HG03521 (cell line): ENCODE results near the gene POLR1B.
A peak's percentile ranks its signal among the peaks of the same experiment; 100 is the strongest.
"Not testable (repeated sequence)": the region's sequence is repeated elsewhere in the genome, so short reads cannot be mapped to it uniquely, and the experiment has no call there.

ENCODE experiments used
- ATAC-seq: cut with Tn5 transposase; IDR thresholded peaks from one replicate; pipeline ENCODE4 v1.9.1; 2021; ENCODE audit warnings: mild to moderate bottlenecking, moderate library complexity; ENCODE audit not compliant: unreplicated experiment

The POLR1B gene, protein sequence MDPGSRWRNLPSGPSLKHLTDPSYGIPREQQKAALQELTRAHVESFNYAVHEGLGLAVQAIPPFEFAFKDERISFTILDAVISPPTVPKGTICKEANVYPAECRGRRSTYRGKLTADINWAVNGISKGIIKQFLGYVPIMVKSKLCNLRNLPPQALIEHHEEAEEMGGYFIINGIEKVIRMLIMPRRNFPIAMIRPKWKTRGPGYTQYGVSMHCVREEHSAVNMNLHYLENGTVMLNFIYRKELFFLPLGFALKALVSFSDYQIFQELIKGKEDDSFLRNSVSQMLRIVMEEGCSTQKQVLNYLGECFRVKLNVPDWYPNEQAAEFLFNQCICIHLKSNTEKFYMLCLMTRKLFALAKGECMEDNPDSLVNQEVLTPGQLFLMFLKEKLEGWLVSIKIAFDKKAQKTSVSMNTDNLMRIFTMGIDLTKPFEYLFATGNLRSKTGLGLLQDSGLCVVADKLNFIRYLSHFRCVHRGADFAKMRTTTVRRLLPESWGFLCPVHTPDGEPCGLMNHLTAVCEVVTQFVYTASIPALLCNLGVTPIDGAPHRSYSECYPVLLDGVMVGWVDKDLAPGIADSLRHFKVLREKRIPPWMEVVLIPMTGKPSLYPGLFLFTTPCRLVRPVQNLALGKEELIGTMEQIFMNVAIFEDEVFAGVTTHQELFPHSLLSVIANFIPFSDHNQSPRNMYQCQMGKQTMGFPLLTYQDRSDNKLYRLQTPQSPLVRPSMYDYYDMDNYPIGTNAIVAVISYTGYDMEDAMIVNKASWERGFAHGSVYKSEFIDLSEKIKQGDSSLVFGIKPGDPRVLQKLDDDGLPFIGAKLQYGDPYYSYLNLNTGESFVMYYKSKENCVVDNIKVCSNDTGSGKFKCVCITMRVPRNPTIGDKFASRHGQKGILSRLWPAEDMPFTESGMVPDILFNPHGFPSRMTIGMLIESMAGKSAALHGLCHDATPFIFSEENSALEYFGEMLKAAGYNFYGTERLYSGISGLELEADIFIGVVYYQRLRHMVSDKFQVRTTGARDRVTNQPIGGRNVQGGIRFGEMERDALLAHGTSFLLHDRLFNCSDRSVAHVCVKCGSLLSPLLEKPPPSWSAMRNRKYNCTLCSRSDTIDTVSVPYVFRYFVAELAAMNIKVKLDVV

DNA sequence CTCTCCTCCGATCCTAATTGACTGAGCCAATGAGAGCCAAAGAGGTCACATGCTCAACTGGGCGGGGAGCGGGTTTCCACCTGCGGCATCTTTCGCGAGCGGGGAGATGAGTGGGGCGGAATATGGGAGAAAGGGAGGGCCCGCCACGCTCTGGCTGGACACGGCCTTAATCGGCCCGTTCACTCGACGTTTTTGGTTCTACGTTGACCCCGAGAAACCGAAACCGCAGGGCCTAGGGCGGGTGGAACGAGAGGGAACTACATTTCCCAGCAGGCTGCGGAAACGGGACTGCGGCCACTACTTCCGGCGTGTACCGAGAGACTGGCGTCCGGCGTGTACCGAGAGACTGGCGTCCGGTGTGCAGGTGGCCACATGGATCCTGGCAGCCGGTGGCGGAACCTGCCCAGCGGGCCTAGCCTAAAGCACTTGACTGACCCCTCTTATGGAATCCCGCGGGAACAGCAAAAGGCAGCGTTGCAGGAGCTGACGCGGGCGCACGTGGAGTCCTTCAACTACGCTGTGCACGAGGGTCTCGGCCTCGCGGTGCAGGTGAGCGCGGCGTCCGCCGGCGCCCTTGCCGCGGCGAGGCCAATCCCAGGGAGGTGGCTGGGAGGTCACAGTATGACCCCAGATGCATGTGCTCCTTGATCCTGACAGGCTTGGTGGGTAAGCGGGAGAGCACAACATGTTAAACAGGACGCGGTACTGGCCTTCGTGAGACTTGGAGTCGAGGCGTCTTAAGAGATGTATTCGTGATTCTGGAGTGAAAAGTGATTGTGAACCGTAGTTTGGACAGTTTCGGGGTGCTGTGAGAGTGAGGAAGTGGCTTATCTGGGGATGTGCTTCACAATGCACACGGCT is at the start of gene POLR1B:
Gene POLR1B (plus strand): TSS at position 343 of the 861 bp plus-strand sequence. CDS start 30 bp downstream, at position 373.
- peak; percentile 71 for ATAC-seq

DNA sequence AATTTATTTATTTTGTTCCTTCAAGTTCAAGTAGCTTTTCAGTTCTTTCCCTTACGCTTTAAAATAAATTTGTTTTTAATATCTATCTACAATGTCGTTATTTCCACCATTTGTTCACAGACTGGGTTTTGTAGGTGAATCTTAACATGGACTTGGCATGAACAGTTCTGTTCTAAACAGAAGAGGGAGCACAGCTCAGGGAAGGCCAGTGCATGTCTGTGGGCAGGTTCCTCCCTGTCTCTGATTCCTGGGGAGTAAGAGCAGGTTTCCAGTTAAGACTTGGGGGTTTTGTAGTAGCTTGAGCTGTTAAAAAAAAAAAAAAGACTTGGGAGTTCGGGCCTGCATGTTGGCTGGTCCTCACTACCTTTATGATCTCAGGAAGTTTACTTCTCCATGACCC is 49.2 kb upstream of the POLR1B start:
- ATAC-seq, result no peak

DNA sequence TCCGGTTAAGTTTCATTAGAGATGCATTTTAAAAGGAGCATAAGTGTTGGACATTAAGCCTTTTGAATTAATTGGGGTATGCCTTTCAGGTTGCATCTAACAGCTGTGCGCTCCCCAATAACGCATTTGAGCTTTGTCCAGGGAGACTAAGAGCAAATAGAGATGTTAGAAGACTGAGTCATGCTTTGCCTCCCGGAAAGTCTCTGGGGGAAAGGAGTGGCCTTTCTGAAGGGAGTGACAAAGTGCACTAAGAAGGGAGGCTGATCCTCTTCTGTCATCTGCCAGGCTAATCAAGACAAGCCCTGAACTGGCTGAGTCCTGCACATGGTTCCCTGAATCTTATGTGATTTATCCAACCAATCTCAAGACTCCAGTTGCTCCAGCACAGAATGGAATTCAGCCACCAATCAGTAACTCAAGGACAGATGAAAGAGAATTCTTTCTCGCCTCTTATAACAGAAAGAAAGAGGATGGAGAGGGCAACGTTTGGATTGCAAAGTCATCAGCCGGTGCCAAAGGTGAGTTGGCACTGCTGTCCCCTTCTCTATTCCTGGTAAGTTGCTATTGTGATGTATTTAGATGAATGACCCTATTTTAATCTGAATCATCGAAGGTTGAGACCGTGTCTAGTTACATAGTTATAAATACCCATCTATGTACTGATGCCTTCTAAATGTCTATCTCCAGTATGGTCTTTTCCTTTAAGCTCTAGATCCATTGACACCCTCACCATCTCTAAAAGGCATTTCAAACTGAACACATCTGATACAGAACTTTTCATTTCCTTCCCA is 48.2 kb upstream of the POLR1B start:
- ATAC-seq, result no peak

DNA sequence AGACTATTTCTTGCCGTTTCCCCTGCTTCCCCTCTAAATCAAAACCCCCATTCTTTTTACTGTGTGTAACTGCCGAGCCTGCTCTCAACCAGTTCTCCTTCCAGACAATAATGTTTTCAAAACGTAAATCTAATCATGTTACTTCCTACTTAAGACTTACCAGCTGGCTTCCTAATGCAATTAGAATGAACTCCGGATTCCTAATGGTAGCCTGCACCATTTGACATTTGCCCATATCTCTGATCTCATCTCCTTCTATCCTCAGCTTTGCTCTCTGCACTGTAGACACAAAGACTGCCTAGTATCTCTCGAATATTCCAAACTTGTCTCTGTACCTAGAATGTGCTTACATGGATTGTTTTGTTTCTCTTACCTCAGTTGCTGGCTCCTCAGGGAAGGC is 47.4 kb upstream of the POLR1B start:
- ATAC-seq, result no peak

DNA sequence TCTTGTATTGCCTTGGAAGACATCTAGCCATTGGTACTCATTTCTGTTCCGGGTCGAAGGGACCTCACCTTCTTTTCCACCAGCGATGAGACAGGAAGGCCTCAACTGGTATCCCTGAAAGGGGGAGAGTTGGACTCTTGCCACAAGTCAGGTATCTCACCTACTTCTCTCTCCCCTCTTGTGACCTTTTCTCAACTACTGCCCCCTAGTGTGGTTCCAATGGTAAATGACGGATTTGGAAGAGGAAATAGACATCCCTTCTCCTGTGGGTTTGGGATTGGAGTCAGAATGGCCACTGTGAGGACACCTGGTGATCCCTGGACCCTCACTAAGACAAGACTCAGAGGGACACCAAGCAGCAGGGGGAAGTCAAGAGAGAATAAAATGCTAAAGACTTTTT is 46.4 kb upstream of the POLR1B start:
- ATAC-seq, result not testable (repeated sequence)

DNA sequence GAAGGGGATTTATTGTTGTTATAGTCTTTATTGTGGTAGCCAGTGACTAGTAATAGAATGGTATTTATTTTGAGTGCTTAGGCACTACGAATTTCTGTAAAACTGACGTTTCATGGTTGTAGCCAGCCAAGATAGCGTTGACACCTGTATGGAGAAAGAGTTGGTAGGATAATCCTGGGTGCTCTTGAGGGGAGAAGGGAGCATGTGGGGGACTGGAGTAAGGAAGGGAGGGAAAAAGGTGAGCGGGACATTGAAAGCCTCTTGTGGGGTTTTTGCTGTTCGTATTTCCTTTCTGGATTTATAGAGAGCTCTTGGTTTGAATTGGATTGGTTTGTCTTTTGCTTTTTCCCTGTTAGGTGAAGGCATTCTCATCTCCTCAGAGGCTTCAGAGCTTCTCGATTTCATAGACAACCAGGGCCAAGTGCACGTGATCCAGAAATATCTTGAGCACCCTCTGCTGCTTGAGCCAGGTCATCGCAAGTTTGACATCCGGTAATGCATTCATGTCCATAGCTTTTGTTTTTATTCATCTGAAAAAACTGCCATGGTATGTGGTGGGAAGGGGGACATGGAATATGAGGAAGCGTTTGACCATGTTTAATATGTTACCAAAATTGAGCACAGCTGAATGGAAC is 41.3 kb upstream of the POLR1B start:
- ATAC-seq, result not testable (repeated sequence)

DNA sequence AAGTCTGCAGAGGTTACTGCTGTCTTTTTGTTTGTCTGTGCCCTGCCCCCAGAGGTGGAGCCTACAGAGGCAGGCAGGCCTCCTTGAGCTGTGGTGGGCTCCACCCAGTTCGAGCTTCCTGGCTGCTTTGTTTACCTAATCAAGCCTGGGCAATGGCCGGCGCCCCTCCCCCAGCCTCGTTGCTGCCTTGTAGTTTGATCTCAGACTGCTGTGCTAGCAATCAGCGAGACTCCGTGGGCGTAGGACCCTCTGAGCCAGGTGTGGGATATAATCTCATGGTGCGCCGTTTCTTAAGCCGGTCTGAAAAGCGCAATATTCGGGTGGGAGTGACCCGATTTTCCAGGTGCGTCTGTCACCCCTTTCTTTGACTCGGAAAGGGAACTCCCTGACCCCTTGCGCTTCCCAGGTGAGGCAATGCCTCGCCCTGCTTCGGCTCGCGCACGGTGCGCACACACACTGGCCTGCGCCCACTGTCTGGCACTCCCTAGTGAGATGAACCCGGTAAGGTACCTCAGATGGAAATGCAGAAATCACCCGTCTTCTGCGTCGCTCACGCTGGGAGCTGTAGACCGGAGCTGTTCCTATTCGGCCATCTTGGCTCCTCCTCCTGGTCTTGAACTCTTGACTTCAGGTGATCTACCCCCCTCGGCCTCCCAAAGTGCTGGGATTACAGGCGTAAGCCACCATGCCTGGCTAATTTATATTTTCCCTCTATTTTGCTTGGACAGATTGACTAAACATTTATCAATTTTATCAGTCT is 32.8 kb upstream of the POLR1B start:
- ATAC-seq, result not testable (repeated sequence)

DNA sequence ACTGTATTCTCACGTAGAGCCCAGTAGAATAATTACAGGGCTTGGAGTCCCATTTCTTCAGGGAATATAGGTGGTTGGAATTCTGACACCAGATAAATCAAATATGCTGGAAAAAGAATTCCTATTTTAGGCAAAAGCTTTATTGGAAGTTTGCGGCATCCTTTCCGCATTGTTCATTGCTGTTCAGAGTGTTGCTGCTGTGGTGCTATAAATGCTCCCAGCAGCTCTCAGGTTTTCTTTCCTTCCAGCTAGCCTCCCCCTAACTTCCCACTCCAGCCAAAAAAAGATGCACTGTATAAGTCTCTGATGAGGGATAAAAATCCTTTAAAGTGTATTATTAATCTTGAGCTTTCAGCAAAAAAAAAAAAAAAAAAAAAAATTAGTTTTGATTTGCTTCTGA is 25.5 kb upstream of the POLR1B start:
- no peak for ATAC-seq

DNA sequence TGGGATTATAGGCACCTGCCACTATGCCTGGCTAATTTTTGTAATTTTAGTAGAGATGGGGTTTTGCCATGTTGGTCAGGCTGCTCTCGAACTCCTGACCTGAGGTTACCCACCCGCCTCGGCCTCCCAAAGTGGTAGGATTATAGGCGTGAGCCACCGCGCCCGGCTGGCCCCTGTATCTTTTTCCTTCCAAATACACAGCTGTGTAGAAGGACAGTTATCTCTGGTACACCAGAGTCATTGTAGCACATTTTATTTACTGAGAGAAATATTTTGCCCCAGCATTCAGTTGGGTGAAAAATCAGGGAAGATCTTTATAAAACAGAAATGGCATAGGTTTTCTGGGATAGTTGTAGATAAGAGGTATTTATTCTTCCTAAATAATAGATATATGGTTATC is 23.5 kb upstream of the POLR1B start:
- no peak for ATAC-seq

DNA sequence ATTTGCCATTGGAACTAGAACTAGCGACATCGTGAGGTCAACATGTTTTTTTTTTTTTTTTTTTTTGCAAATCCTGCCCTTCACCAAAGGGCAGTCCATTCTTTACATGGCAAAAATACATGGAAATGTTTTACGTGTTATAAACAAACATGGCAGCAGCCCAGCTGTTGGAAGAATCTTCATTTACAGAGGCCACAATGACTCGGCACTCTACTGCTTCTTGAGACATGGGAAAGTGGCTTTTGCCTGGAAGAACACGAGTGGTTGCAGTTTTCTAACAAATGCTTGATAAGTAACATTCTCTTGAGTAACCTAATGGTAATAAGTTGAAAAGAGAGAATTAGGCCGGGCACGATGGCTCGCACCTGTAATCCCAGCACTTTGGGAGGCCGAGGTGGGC is 22.8 kb upstream of the POLR1B start:
- ATAC-seq, result no peak

DNA sequence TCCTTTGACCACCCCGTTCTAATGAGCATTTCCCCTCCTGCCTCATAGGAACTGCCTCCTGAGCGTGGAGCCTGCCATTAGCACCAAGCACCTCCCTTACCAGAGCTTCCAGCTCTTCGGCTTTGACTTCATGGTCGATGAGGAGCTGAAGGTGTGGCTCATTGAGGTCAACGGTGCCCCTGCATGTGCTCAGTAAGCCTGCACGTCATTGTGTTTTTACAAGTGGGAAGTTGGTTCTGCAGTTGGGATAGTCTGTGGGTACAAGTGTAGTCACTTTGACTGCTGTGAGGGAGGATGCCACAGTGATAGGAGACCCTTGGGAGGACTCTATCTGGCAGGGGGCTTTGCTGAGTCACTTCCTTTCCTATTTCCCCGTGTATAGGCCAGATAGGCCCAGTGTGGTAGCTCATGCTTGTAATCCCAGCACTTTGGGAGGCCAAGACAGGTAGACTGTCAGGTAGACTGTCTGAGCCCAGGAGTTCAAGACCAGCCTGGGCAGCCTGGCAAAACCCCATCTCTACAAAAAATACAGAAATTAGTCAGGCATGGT is 22.0 kb upstream of the POLR1B start:
- no peak for ATAC-seq

DNA sequence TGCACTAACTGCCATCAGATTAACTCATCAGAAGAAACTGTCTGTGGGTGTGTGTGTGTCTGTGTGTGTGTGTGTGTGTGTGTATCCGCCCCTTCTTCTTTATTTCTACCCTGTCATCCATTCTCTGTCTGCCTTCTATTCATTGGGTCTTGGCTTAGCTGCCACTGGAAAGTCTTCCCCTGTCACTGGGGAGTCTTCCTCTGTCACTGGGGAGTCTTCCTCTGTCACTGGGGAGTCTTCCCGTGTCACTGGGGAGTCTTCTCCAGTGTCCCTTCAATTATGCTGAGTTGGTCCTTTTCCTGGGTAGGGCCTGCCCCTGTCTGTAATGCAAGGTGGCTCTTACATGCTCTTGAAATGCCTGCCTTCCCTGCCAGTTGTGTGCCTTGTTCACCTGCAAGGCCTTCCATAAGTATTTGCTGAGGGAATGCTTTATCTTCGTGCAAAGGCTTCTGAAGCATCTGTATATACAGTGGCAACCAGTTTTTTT is 18.9 kb upstream of the POLR1B start:
- no peak for ATAC-seq

DNA sequence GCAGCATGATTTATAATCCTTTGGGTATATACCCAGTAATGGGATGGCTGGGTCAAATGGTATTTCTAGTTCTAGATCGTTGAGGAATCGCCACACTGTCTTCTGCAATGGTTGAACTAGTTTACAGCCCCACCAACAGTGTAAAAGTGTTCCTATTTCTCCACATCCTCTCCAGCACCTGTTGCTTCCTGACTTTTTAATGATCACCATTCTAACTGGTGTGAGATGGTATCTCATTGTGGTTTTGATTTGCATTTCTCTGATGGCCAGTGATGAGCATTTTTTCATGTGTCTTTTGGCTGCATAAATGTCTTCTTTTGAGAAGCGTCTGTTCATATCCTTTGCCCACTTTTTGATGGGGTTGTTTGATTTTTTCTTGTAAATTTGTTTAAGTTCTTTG is 18.0 kb upstream of the POLR1B start:
- not testable (repeated sequence) for ATAC-seq

DNA sequence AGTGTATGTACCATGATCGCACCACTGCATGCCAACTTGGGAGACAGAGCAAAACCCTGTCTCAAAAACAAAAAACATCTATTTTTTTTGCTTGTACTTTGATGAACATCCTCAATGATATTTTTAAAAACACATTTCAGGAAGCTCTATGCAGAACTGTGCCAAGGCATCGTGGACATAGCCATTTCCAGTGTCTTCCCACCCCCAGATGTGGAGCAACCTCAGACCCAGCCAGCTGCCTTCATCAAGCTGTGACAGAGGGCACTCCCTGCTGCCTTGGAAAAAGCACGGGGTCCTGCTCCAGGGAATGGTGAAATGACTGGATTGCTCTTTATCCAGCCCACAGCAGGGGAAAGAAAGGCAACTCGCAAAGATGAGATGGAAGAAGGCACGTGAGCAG is 13.7 kb upstream of the POLR1B start:
- no peak for ATAC-seq

DNA sequence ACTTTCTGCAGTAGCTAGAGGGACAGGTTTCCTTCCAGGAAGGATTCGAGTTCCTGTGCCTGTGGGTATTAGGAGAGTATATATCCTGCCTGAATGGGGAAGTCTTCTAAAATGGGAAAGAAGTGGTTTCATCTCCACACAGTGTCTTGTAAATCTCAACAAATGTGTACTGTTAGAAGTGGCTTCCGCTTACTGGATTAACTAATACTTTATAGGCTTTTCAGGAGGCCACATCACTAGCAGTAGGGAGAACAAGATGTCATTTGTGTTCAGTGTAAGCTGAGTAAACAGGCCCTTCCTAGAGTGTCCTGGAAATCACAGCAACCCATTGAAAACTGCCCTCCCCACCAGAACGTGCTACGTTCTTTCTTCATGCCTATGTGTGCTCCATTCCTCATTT is 12.5 kb upstream of the POLR1B start:
- ATAC-seq, result no peak

DNA sequence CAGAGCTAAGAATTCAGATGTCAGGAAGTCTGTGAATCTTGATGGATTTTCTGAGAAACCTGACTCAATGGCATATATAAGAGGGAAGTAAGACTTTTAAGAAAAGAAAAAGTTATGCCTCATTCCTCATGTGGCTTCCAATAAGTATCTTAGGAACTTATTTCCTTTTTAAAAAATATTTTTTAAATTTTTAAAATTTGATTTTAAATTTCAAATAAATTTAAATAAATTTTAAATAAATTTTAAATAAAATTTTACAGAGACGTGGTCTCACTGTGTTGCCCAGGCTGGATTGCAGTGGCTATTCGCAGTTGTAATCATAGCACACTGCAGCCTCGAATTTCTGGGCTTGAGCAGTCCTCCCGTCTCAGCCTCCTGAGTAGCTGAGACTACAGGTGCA is 11.5 kb upstream of the POLR1B start:
- no peak for ATAC-seq

DNA sequence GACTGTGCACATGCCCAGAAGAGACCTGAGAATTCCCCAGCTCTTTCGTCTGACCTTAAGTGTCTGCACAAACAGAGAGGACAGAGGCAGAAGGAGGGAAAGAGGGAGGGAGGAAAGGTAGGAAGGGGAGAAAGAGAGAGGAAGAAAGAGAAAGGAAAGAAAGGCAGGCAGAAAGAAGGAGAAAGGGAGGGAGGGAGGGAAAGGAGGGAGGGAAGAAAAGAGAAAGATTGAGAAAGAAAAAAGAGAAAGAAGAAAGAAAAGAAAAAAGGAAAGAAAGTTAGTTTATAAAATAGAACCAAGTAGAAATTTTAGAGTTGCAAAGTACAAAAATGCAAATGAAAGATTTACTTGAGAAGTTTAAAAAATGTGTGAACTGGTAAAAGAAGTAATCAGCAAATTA is 7.4 kb upstream of the POLR1B start:
- no peak for ATAC-seq

DNA sequence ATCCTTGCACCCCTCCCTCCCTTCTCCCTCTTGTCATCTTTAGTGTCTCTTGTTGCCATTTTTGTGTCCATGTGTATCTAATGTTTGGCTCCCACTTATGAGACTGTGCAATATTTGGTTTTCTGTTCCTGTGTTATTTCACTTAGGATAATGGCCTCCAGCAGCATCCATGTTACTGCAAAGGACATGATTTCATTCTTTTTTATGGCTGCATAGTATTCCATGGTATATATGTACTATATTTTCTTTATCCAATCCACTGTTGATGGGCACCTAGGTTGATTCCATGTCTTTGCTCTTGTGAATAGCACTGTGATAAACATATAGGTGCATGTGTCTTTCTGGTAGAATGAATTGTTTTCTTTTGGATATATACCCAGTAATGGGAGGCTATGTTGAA is 5.6 kb upstream of the POLR1B start:
- ATAC-seq, result not testable (repeated sequence)
